LHCN-M2 (cell line): ENCODE measurements around the gene SZRD1. TPM values are rescaled to one million over a fixed set of nuclear protein-coding genes. Genes with fewer than 3 reads are reported as not detected.

Source experiments
- DNase-seq: peaks from one replicate; pipeline ENCODE4 v3.0.0-alpha.2; 2012; ENCODE audit warnings: low read depth
- total RNA-seq: library from RNA; depleted of rRNA; stranded (reverse); fragments of >200 nt; gene quantifications from 2 replicates; pipeline ENCODE4 v1.2.3, GENCODE V29; 2014; rRNA removed

The SZRD1 gene
- total RNA-seq, 1 experiment from 2014 or later: 118 TPM

- DNase-seq: no peak
Measured at GRCh38 chr1:16438924-16439323, 71.9 kb downstream of the SZRD1 start.

GRCh38 chr1:16440131-16440469, 73.1 kb downstream of the SZRD1 start:
- DNase-seq: peak; percentile 16

- peak; percentile 84 for DNase-seq
Measured at GRCh38 chr1:16440470-16441281, 73.6 kb downstream of the SZRD1 start, which contains the start of gene NECAP2. TSS of gene NECAP2 (plus strand) at chr1:16440724. CDS start at chr1:16440762, 38 bp downstream.

GRCh38 chr1:16441282-16441665, 74.2 kb downstream of the SZRD1 start:
- DNase-seq: no peak

- DNase-seq: no peak
Measured at GRCh38 chr1:16442265-16442664, 75.2 kb downstream of the SZRD1 start.

GRCh38 chr1:16442941-16443340, 75.9 kb downstream of the SZRD1 start:
- no peak for DNase-seq

GRCh38 chr1:16443975-16444770, 77.1 kb downstream of the SZRD1 start:
- no peak for DNase-seq

GRCh38 chr1:16445052-16445451, 78.0 kb downstream of the SZRD1 start:
- no peak for DNase-seq

GRCh38 chr1:16446116-16446515, 79.1 kb downstream of the SZRD1 start:
- DNase-seq: no peak

GRCh38 chr1:16447641-16448040, 80.6 kb downstream of the SZRD1 start:
- DNase-seq: no peak

Other genes with a start within 250 kb of the SZRD1 start
- gene EPHA2, start 211.2 kb upstream of the SZRD1 start, total RNA-seq: 60.1 and 73.1 TPM in 2 replicates
- 1.9 TPM in 2 replicates for gene ARHGEF19, start 154.6 kb upstream of the SZRD1 start, total RNA-seq
- gene CPLANE2, start 130.1 kb upstream of the SZRD1 start, total RNA-seq: 5.2 and 7.1 TPM in 2 replicates
- 13.0 and 14.5 TPM in 2 replicates for gene FBXO42, start 14.8 kb upstream of the SZRD1 start, total RNA-seq
- not detected in 2 replicates for gene SPATA21, start 70.2 kb downstream of the SZRD1 start, total RNA-seq
- gene NECAP2, start 73.5 kb downstream of the SZRD1 start, total RNA-seq: 51.9 and 52.4 TPM in 2 replicates
- under 0.01 TPM in 1 of 2 replicates, not detected in the other for gene RNU1-1, start 147.0 kb downstream of the SZRD1 start, total RNA-seq
- gene NBPF1, start 246.3 kb downstream of the SZRD1 start, total RNA-seq: 23.0 and 24.9 TPM in 2 replicates